Head of caudate nucleus (tissue), 42 donors: ENCODE data around the gene P2RX4.

Experiments used
- DNase-seq, 42 donors: peaks; one replicate each; pipeline versions ENCODE4 v3.0.0 to v3.0.0-alpha.2; 2020 to 2021; ENCODE audit warnings: mixed read lengths in 7 of 42
- intact Hi-C: fragments of 100-400 bp; cut with DNase I; formaldehyde crosslinking; loops from one replicate; pipeline ENCODE4 v1.15.0; 2022

Gene P2RX4

GRCh38 chr12:121283388-121283787 is 73.5 kb downstream of the P2RX4 start:
- DNase-seq, result no peak
- intact Hi-C loops, result no loop called here
